Motor neuron (in vitro differentiated cells): ENCODE measurements around the gene ZCCHC7. TPM values are rescaled to one million over a fixed set of nuclear protein-coding genes. Genes with fewer than 3 reads are reported as not detected.

Source experiments
- ATAC-seq, 8 experiments: fragments of 200-7000 bp; cut with Tn5 transposase; replicated peaks in 6 of 8; 2 replicates each; pipeline ENCODE4 v1.8.0; 2021; ENCODE audit warnings: mild to moderate bottlenecking in 8 of 8, moderate library complexity in 8 of 8
- H3K27ac ChIP-seq, 2 donors: fragments of 250-450 bp; sonication (Bioruptor Pico); 2 replicates each; pipeline ENCODE4 v1.9.0; 2021; ENCODE audit warnings: antibody characterized with exemption in 2 of 2, mild to moderate bottlenecking in 2 of 2, moderate library complexity in 1 of 2
- H3K4me1 ChIP-seq, 2 donors: fragments of 250-450 bp; sonication (Bioruptor Pico); replicated peaks in 1 of 2; 2 replicates each; pipeline ENCODE4 v1.6.1; 2021; ENCODE audit warnings: antibody characterized with exemption in 2 of 2, mild to moderate bottlenecking in 2 of 2, moderate library complexity in 1 of 2
- H3K4me3 ChIP-seq, 5 donors: fragments of 250-450 bp; sonication (Bioruptor Pico); 2 replicates each; pipeline ENCODE4 v1.9.0; 2021; ENCODE audit warnings: antibody characterized with exemption in 5 of 5, mild to moderate bottlenecking in 5 of 5, moderate library complexity in 4 of 5
- WGBS, 10 experiments: fragments of 450-650 bp; shearing (Covaris generic); methylation state at CpG; one replicate each; pipeline ENCODE4 v1.0.0; 2022; 5-methylcytosine and 5-hydroxymethylcytosine counted together
- in situ Hi-C, 9 experiments: fragments of 400-800 bp; cut with MboI; loops; one replicate each; pipeline ENCODE4 v1.15.0; 2021; ENCODE audit warnings: low sequenced_read_pairs in 9 of 9, low pct_unique_long_range_greater_than_20kb in 2 of 9; ENCODE audit not compliant: unreplicated experiment in 9 of 9
- total RNA-seq, 8 experiments: library from RNA; unstranded; fragments of 300-600 nt; gene quantifications; 2 replicates each; pipeline versions ENCODE4 v1.2.3 to v1.2.4, GENCODE V29; 2022

The ZCCHC7 gene
- total RNA-seq, 8 experiments from 2014 or later: 17.2 to 48.3 (median 25.3) TPM

GRCh38 chr9:37333288-37333687 lies 212.9 kb downstream of the ZCCHC7 start:
- Histone ChIP-seq H3K4me1 (peaks cover 20 to 24% of the 10 kb centered on the region in 2 donors), H3K4me3 (no peak overlapping the region), H3K27ac (no peak overlapping the region)
- 17 to 100% (median 67%) methylated on average over 1 to 2 of the region's 2 CpGs for WGBS, 10 experiments
- ATAC-seq: no peak
- in situ Hi-C loops: no loop called here

GRCh38 chr9:37335238-37335637 lies 214.9 kb downstream of the ZCCHC7 start:
- H3K27ac ChIP-seq: no peak overlapping the region
- 88 to 100% (median 94%) methylated on average over 2 to 3 of the region's 3 CpGs; no CpG with 5 or more reads in 2 of the 10 experiments for WGBS, 10 experiments
- in situ Hi-C loops: no loop called here
- peaks cover 30 to 43% of the 10 kb centered on the region in 2 donors for H3K4me1 ChIP-seq
- ATAC-seq: no peak
- no peak overlapping the region for H3K4me3 ChIP-seq

- in situ Hi-C loops: no loop called here
- ATAC-seq: no peak
- WGBS, 10 experiments: 54 to 100% (median 84%) methylated on average over 1 to 3 of the region's 3 CpGs; no CpG with 5 or more reads in 1 of the 10 experiments
- Histone ChIP-seq H3K4me1 (peaks cover 33 to 50% of the 10 kb centered on the region in 2 donors), H3K4me3 (no peak overlapping the region), H3K27ac (no peak overlapping the region)
Observed at GRCh38 chr9:37336150-37336549, 215.8 kb downstream of the ZCCHC7 start.

- in situ Hi-C loops: no loop called here
- H3K27ac ChIP-seq: no peak overlapping the region
- peak in 4 of 8 experiments; percentile 22 to 47 (median 36) for ATAC-seq
- H3K4me1 ChIP-seq: peaks cover 33 to 50% of the 10 kb centered on the region in 2 donors
- H3K4me3 ChIP-seq: no peak overlapping the region
- 0 to 89% (median 20%) methylated on average over 1 to 6 of the region's 7 CpGs for WGBS, 10 experiments
Observed at GRCh38 chr9:37337301-37337890, 217.0 kb downstream of the ZCCHC7 start.

- Histone ChIP-seq H3K27ac (no peak overlapping the region), H3K4me3 (no peak overlapping the region), H3K4me1 (peaks cover 33 to 50% of the 10 kb centered on the region in 2 donors)
- no peak for ATAC-seq
- 48 to 87% (median 64%) methylated on average over 3 to 4 of the region's 4 CpGs for WGBS, 10 experiments
- in situ Hi-C loops: no loop called here
Observed at GRCh38 chr9:37338218-37338617, 217.8 kb downstream of the ZCCHC7 start.

- H3K4me3 ChIP-seq: no peak overlapping the region
- H3K27ac ChIP-seq: no peak overlapping the region
- 0 to 97% (median 36%) methylated on average over 3 to 4 of the region's 4 CpGs; no CpG with 5 or more reads in 3 of the 10 experiments for WGBS, 10 experiments
- ATAC-seq: peak in 4 of 8 experiments; percentile 36 to 83 (median 77)
- peaks cover 33 to 50% of the 10 kb centered on the region in 2 donors for H3K4me1 ChIP-seq
- in situ Hi-C loops: no loop called here
Observed at GRCh38 chr9:37339923-37340322, 219.5 kb downstream of the ZCCHC7 start.

- Histone ChIP-seq H3K4me1 (peaks cover 33 to 50% of the 10 kb centered on the region in 2 donors), H3K4me3 (no peak overlapping the region), H3K27ac (no peak overlapping the region)
- in situ Hi-C loops: no loop called here
- 67 to 100% (median 86%) methylated on average over 1 of the region's 1 CpG; no CpG with 5 or more reads in 1 of the 10 experiments for WGBS, 10 experiments
- ATAC-seq: no peak
Observed at GRCh38 chr9:37340961-37341360, 220.6 kb downstream of the ZCCHC7 start.

GRCh38 chr9:37341704-37342103 lies 221.3 kb downstream of the ZCCHC7 start:
- no peak overlapping the region for H3K4me3 ChIP-seq
- in situ Hi-C loops: no loop called here
- WGBS, 10 experiments: 86 to 100% (median 100%) methylated on average over 1 to 2 of the region's 2 CpGs
- H3K27ac ChIP-seq: no peak overlapping the region
- peaks cover 26 to 42% of the 10 kb centered on the region in 2 donors for H3K4me1 ChIP-seq
- ATAC-seq: no peak

- WGBS, 10 experiments: 89 to 100% (median 100%) methylated on average over 1 to 2 of the region's 2 CpGs; no CpG with 5 or more reads in 3 of the 10 experiments
- ATAC-seq: no peak
- peaks cover 18 to 34% of the 10 kb centered on the region in 2 donors for H3K4me1 ChIP-seq
- in situ Hi-C loops: no loop called here
- H3K4me3 ChIP-seq: no peak overlapping the region
- H3K27ac ChIP-seq: no peak overlapping the region
Observed at GRCh38 chr9:37342493-37342892, 222.1 kb downstream of the ZCCHC7 start.

GRCh38 chr9:37342895-37343294 lies 222.5 kb downstream of the ZCCHC7 start:
- Histone ChIP-seq H3K4me3 (no peak overlapping the region), H3K4me1 (peaks cover 14 to 30% of the 10 kb centered on the region in 2 donors), H3K27ac (no peak overlapping the region)
- WGBS, 10 experiments: 40 to 96% (median 78%) methylated on average over 1 to 5 of the region's 5 CpGs
- in situ Hi-C loops: no loop called here
- peak in 1 of 8 experiments; percentile 72 for ATAC-seq

- in situ Hi-C loops: no loop called here
- no peak overlapping the region for H3K4me3 ChIP-seq
- no peak for ATAC-seq
- H3K27ac ChIP-seq: no peak overlapping the region
- H3K4me1 ChIP-seq: peaks cover 13 to 22% of the 10 kb centered on the region in 2 donors
- 100% methylated on average over 1 of the region's 1 CpG; no CpG with 5 or more reads in 4 of the 10 experiments for WGBS, 10 experiments
Observed at GRCh38 chr9:37343724-37344123, 223.3 kb downstream of the ZCCHC7 start.

- H3K27ac ChIP-seq: no peak overlapping the region
- peaks cover 5 to 9% of the 10 kb centered on the region in 2 donors for H3K4me1 ChIP-seq
- no peak overlapping the region for H3K4me3 ChIP-seq
- WGBS, 10 experiments: 80 to 100% (median 96%) methylated on average over 1 to 3 of the region's 3 CpGs; no CpG with 5 or more reads in 1 of the 10 experiments
- in situ Hi-C loops: no loop called here
- ATAC-seq: no peak
Observed at GRCh38 chr9:37345038-37345437, 224.7 kb downstream of the ZCCHC7 start.

GRCh38 chr9:37348917-37349316 lies 228.5 kb downstream of the ZCCHC7 start:
- no peak overlapping the region for H3K4me3 ChIP-seq
- no peak for ATAC-seq
- 71 to 100% (median 83%) methylated on average over 1 to 3 of the region's 3 CpGs; no CpG with 5 or more reads in 2 of the 10 experiments for WGBS, 10 experiments
- in situ Hi-C loops: no loop called here
- no peak overlapping the region for H3K27ac ChIP-seq
- no peaks in the 10 kb centered on the region for H3K4me1 ChIP-seq
